GM12874 (cell line): ENCODE data around the gene MVB12A.
A peak's percentile ranks its signal among the peaks of the same experiment; 100 is the strongest.

Experiments
- CTCF ChIP-seq: IDR thresholded peaks from 2 replicates; pipeline ENCODE4 v1.5.1; 2011; ENCODE audit warnings: low read depth, mild to moderate bottlenecking, control low read depth, low read length, moderate library complexity; ENCODE audit not compliant: insufficient read depth

Gene MVB12A

GRCh38 chr19:17419621-17420474, at the start of gene MVB12A:
MVB12A (plus strand) TSS chr19:17420047; CDS start chr19:17420136, 89 bp downstream.
- no peak for TF ChIP-seq CTCF

- no peak for TF ChIP-seq CTCF
These were observed 42.8 kb upstream of the MVB12A start, which contains the start of gene PLVAP for GRCh38 chr19:17376935-17377600. PLVAP (minus strand) TSS chr19:17377342; CDS start chr19:17377288, 54 bp downstream.

GRCh38 chr19:17378271-17378670, 41.6 kb upstream of the MVB12A start:
- TF ChIP-seq CTCF: no peak

GRCh38 chr19:17379221-17379631, 40.6 kb upstream of the MVB12A start:
- TF ChIP-seq CTCF: no peak

GRCh38 chr19:17380426-17381138, 39.3 kb upstream of the MVB12A start:
- TF ChIP-seq CTCF: no peak

- TF ChIP-seq CTCF: peak; percentile 98
These were observed 33.8 kb upstream of the MVB12A start for GRCh38 chr19:17385878-17386611.
